HT1080 (cell line): ENCODE data around the gene ACTG1. TPM values are rescaled to one million over a fixed set of nuclear protein-coding genes. Genes with fewer than 3 reads are reported as not detected.

ENCODE experiments used
- DNase-seq: peaks from one replicate; pipeline ENCODE4 v3.0.0-alpha.2; 2015; ENCODE audit warnings: low read depth
- total RNA-seq: library from RNA; depleted of rRNA; stranded (reverse); fragments of >200 nt; shearing (Covaris generic); gene quantifications from 2 replicates; pipeline ENCODE4 v1.2.3, GENCODE V29; 2014

The ACTG1 gene
- total RNA-seq, 1 experiment from 2014 or later = 7,335 TPM

- no peak for DNase-seq
These were observed 29.9 kb downstream of the ACTG1 start for GRCh38 chr17:81482673-81483072.

- DNase-seq = no peak
These were observed 30.6 kb downstream of the ACTG1 start for GRCh38 chr17:81481815-81482505.

GRCh38 chr17:81481073-81481799 is 31.4 kb downstream of the ACTG1 start:
- no peak for DNase-seq

GRCh38 chr17:81480140-81481072 is 32.2 kb downstream of the ACTG1 start:
- peak; percentile 69 for DNase-seq

GRCh38 chr17:81479175-81480071 is 33.2 kb downstream of the ACTG1 start:
- DNase-seq = no peak

GRCh38 chr17:81478119-81478518 is 34.5 kb downstream of the ACTG1 start:
- DNase-seq = no peak

- no peak for DNase-seq
These were observed 35.4 kb downstream of the ACTG1 start for GRCh38 chr17:81477173-81477572.

- no peak for DNase-seq
These were observed 36.0 kb downstream of the ACTG1 start for GRCh38 chr17:81476635-81477034.

GRCh38 chr17:81476097-81476496 is 36.5 kb downstream of the ACTG1 start:
- no peak for DNase-seq

- no peak for DNase-seq
These were observed 37.6 kb downstream of the ACTG1 start for GRCh38 chr17:81474958-81475357.

- DNase-seq = no peak
These were observed 39.6 kb downstream of the ACTG1 start for GRCh38 chr17:81473019-81473418.

- peak; percentile 39 for DNase-seq
These were observed 40.7 kb downstream of the ACTG1 start for GRCh38 chr17:81471818-81472456.

GRCh38 chr17:81470944-81471817 is 41.4 kb downstream of the ACTG1 start:
- no peak for DNase-seq

GRCh38 chr17:81470270-81470943 is 42.2 kb downstream of the ACTG1 start:
- DNase-seq = no peak

- DNase-seq = no peak
These were observed 43.3 kb downstream of the ACTG1 start for GRCh38 chr17:81469266-81469665.

GRCh38 chr17:81468770-81469121 is 43.9 kb downstream of the ACTG1 start:
- no peak for DNase-seq

GRCh38 chr17:81468111-81468769 is 44.4 kb downstream of the ACTG1 start:
- no peak for DNase-seq
